ENCODE results near the gene C9. TPM values are rescaled to one million over a fixed set of nuclear protein-coding genes. Genes with fewer than 3 reads are reported as not detected.
A peak's percentile ranks its signal among the peaks of the same experiment; 100 is the strongest.

C9 gene
- total RNA-seq: not detected

- Histone ChIP-seq H3K9me3 (no peaks in the 10 kb centered on the region), H3K4me1 (no peaks in the 10 kb centered on the region), H3K36me3 (no peaks in the 10 kb centered on the region), H3K27ac (no peak within 1 kb of the TSS), H3K4me3 (no peak within 1 kb of the TSS), H3K27me3 (no peaks in the 10 kb centered on the region)
- no peak for DNase-seq
- intact Hi-C loops (cut with DNase I; ENCODE audit: low total_unique reads): no loop called here
- TF ChIP-seq POLR2A (IDR thresholded peaks at IDR 0.05): no peak
- TF ChIP-seq CTCF (IDR thresholded peaks at IDR 0.05): no peak
Observed at GRCh38 chr5:39364367-39364766, at the start of gene C9. C9 (minus strand) TSS chr5:39364495; CDS start chr5:39364464, 31 bp downstream.

- Histone ChIP-seq H3K9me3 (no peaks in the 10 kb centered on the region), H3K27ac (peak overlapping the region in 1 of 2 donors; percentile 70), H3K36me3 (no peaks in the 10 kb centered on the region), H3K27me3 (no peaks in the 10 kb centered on the region), H3K4me1 (peaks cover 0 to 20% of the 10 kb centered on the region in 2 donors), H3K4me3 (no peak overlapping the region)
- no peak for TF ChIP-seq POLR2A (IDR thresholded peaks at IDR 0.05)
- TF ChIP-seq CTCF (IDR thresholded peaks at IDR 0.05): no peak
- intact Hi-C loops (cut with DNase I; ENCODE audit: low total_unique reads): no loop called here
- no peak for DNase-seq
Observed at GRCh38 chr5:39413771-39414170, 49.5 kb upstream of the C9 start.

GRCh38 chr5:39412721-39413394, 48.6 kb upstream of the C9 start:
- H3K36me3 ChIP-seq: no peaks in the 10 kb centered on the region
- H3K27me3 ChIP-seq: no peaks in the 10 kb centered on the region
- peaks cover 0 to 20% of the 10 kb centered on the region in 2 donors for H3K4me1 ChIP-seq
- peak overlapping the region in 1 of 2 donors; percentile 70 for H3K27ac ChIP-seq
- DNase-seq: no peak
- no peaks in the 10 kb centered on the region for H3K9me3 ChIP-seq
- TF ChIP-seq CTCF (IDR thresholded peaks at IDR 0.05) (no peak), POLR2A (IDR thresholded peaks at IDR 0.05) (no peak)
- intact Hi-C loops (cut with DNase I; ENCODE audit: low total_unique reads): no loop called here
- no peak overlapping the region for H3K4me3 ChIP-seq

GRCh38 chr5:39411985-39412384, 47.7 kb upstream of the C9 start:
- no peak for DNase-seq
- TF ChIP-seq POLR2A (IDR thresholded peaks at IDR 0.05) (no peak), CTCF (IDR thresholded peaks at IDR 0.05) (no peak)
- Histone ChIP-seq H3K36me3 (no peaks in the 10 kb centered on the region), H3K27ac (peak overlapping the region; percentile 59 to 70), H3K4me3 (no peak overlapping the region), H3K4me1 (peaks cover 0 to 20% of the 10 kb centered on the region in 2 donors), H3K9me3 (no peaks in the 10 kb centered on the region), H3K27me3 (no peaks in the 10 kb centered on the region)
- intact Hi-C loops (cut with DNase I; ENCODE audit: low total_unique reads): no loop called here

- H3K36me3 ChIP-seq: no peaks in the 10 kb centered on the region
- intact Hi-C loops (cut with DNase I; ENCODE audit: low total_unique reads): no loop called here
- peak overlapping the region; percentile 59 to 70 for H3K27ac ChIP-seq
- H3K9me3 ChIP-seq: no peaks in the 10 kb centered on the region
- peaks cover 0 to 20% of the 10 kb centered on the region in 2 donors for H3K4me1 ChIP-seq
- no peak for DNase-seq
- H3K4me3 ChIP-seq: no peak overlapping the region
- no peaks in the 10 kb centered on the region for H3K27me3 ChIP-seq
- TF ChIP-seq CTCF (IDR thresholded peaks at IDR 0.05): no peak
- no peak for TF ChIP-seq POLR2A (IDR thresholded peaks at IDR 0.05)
Observed at GRCh38 chr5:39411061-39411460, 46.8 kb upstream of the C9 start.
